ENCODE data around the gene AMACR. TPM values are rescaled to one million over a fixed set of nuclear protein-coding genes. Genes with fewer than 3 reads are reported as not detected.

The AMACR gene
- total and polyA plus RNA-seq, 2 donors (not counting 3 experiments of a cell fraction or from before 2014, with no cell fraction given): 6.7 to 8.7 TPM

DNA sequence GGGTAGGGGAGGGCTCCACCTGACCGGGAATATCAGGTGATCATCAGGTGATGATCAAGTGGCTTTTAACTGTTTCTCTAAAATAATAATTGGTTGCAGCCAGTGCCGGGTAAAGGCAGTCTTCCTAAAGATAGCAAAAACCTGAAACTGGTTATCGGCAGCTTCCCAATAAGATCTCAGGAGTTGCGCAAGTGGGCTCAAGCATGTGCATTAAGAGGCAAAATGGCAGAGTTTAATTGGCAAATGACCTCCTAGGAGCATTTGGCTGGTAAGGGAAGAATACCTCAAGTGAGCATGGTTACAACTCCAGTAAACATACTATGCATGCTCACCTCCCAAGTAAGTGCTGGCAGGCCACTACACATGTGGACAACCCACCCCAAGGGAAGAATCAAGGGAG, 31.0 kb upstream of the AMACR start:
- TF ChIP-seq, protein P1, sequence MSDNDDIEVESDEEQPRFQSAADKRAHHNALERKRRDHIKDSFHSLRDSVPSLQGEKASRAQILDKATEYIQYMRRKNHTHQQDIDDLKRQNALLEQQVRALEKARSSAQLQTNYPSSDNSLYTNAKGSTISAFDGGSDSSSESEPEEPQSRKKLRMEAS (IDR thresholded peaks at IDR 0.05; ENCODE audit: insufficient read depth, insufficient read length): no peak
- TF ChIP-seq MYC (IDR thresholded peaks at IDR 0.05; ENCODE audit: low read depth, low read length) (no peak), GATA2 (IDR thresholded peaks at IDR 0.05; ENCODE audit: insufficient read depth, insufficient read length, low read depth, low read length) (no peak)
- no peak overlapping the region for H3K9ac ChIP-seq (replicated peaks; ENCODE audit: extremely low read depth, insufficient read depth, low read length)
- H3K9me1 ChIP-seq (replicated peaks; ENCODE audit: control insufficient read depth, extremely low read depth, insufficient read depth, low read length): no peaks in the 10 kb centered on the region
- H3K27me3 ChIP-seq (ENCODE audit: control insufficient read depth in 2 of 2, insufficient read depth in 2 of 2, low read length in 2 of 2): no peaks in the 10 kb centered on the region
- no peak overlapping the region for H3K4me2 ChIP-seq (ENCODE audit: insufficient read depth, low read length)
- H3K36me3 ChIP-seq (ENCODE audit: control insufficient read depth in 2 of 2, extremely low read depth in 1 of 2, insufficient read depth in 2 of 2, low read length in 2 of 2): no peaks in the 10 kb centered on the region
- H3K27ac ChIP-seq (ENCODE audit: insufficient read depth, low read depth, low read length): no peak overlapping the region
- dilution Hi-C loops (cut with MboI; ENCODE audit: extremely low pct_ligation_motif_present, low sequenced_read_pairs): no loop called here
- FAIRE-seq (no peak), DNase-seq (ENCODE audit: low read depth, low spot score) (no peak)
- ChIA-PET POLR2A (no interaction called here), CTCF (no interaction called here)
- BruUV-seq (replicated peaks): no TSS peak
- no peak overlapping the region for H2AFZ ChIP-seq (ENCODE audit: low read depth, low read length)
- no peak overlapping the region for H3K4me3 ChIP-seq (replicated peaks in 1 of 3; ENCODE audit: insufficient read depth in 1 of 3, low read depth in 1 of 3, low read length in 3 of 3)
- no peaks in the 10 kb centered on the region for H4K20me1 ChIP-seq (replicated peaks; ENCODE audit: control insufficient read depth, extremely low read depth, insufficient read depth, low read length)
- intact Hi-C loops (cut with micrococcal nuclease): no loop called here
- peaks cover 25% of the 10 kb centered on the region for H3K4me1 ChIP-seq (ENCODE audit: control insufficient read depth, extremely low read depth, insufficient read depth, low read length)
- H3K79me2 ChIP-seq (ENCODE audit: control insufficient read depth, insufficient read depth, low read length): no peaks in the 10 kb centered on the region
- no peaks in the 10 kb centered on the region for H3K9me3 ChIP-seq (replicated peaks; ENCODE audit: control insufficient read depth, insufficient read depth, low read length)

DNA sequence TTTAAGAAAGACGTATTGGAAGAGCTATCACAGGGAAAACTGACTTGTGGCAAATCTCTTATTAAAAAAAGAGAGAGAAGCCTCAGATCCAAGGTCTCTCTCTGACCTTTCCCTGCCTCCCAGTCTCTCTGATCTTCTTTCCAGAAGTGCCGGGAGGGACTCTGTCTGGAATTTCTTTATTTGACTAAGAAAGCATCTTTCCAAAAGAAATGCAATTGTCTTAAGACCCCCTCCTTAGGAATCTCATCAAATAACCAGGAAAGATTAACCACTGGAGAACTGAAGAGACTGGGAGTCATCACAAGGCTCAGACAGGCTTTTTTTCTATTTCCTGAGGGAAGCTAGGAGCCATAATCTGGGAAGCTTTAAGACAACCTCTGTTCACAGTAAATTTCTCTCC, 30.5 kb upstream of the AMACR start:
- Histone ChIP-seq H3K9me1 (replicated peaks; ENCODE audit: control insufficient read depth, extremely low read depth, insufficient read depth, low read length) (no peaks in the 10 kb centered on the region), H3K27ac (ENCODE audit: insufficient read depth, low read depth, low read length) (no peak overlapping the region), H3K9ac (replicated peaks; ENCODE audit: extremely low read depth, insufficient read depth, low read length) (no peak overlapping the region), H3K79me2 (ENCODE audit: control insufficient read depth, insufficient read depth, low read length) (no peaks in the 10 kb centered on the region), H4K20me1 (replicated peaks; ENCODE audit: control insufficient read depth, extremely low read depth, insufficient read depth, low read length) (no peaks in the 10 kb centered on the region), H3K9me3 (replicated peaks; ENCODE audit: control insufficient read depth, insufficient read depth, low read length) (no peaks in the 10 kb centered on the region), H3K36me3 (ENCODE audit: control insufficient read depth in 2 of 2, extremely low read depth in 1 of 2, insufficient read depth in 2 of 2, low read length in 2 of 2) (no peaks in the 10 kb centered on the region), H2AFZ (ENCODE audit: low read depth, low read length) (no peak overlapping the region), H3K4me3 (replicated peaks in 1 of 3; ENCODE audit: insufficient read depth in 1 of 3, low read depth in 1 of 3, low read length in 3 of 3) (no peak overlapping the region), H3K27me3 (ENCODE audit: control insufficient read depth in 2 of 2, insufficient read depth in 2 of 2, low read length in 2 of 2) (no peaks in the 10 kb centered on the region), H3K4me2 (ENCODE audit: insufficient read depth, low read length) (no peak overlapping the region), H3K4me1 (ENCODE audit: control insufficient read depth, extremely low read depth, insufficient read depth, low read length) (peaks cover 24% of the 10 kb centered on the region)
- BruUV-seq (replicated peaks): no TSS peak
- DNase-seq (ENCODE audit: low read depth, low spot score) (no peak), FAIRE-seq (no peak)
- intact Hi-C loops (cut with micrococcal nuclease): no loop called here
- TF ChIP-seq, protein P1 (IDR thresholded peaks at IDR 0.05; ENCODE audit: insufficient read depth, insufficient read length): no peak
- no peak for TF ChIP-seq POLR2AphosphoS5 (IDR thresholded peaks at IDR 0.05; ENCODE audit: insufficient read depth, low read depth, low read length)
- no peak for TF ChIP-seq FOS (IDR thresholded peaks at IDR 0.05; ENCODE audit: borderline replicate concordance, insufficient read depth, low read length)
- TF ChIP-seq POLR2A (IDR thresholded peaks at IDR 0.05; ENCODE audit: low read depth, low read length): no peak
- TF ChIP-seq EZH2 (IDR thresholded peaks at IDR 0.05; ENCODE audit: borderline replicate concordance, low read depth, low read length, severe bottlenecking): no peak
- TF ChIP-seq GATA2 (IDR thresholded peaks at IDR 0.05; ENCODE audit: insufficient read depth, insufficient read length, low read depth, low read length): no peak
- TF ChIP-seq, protein P2, sequence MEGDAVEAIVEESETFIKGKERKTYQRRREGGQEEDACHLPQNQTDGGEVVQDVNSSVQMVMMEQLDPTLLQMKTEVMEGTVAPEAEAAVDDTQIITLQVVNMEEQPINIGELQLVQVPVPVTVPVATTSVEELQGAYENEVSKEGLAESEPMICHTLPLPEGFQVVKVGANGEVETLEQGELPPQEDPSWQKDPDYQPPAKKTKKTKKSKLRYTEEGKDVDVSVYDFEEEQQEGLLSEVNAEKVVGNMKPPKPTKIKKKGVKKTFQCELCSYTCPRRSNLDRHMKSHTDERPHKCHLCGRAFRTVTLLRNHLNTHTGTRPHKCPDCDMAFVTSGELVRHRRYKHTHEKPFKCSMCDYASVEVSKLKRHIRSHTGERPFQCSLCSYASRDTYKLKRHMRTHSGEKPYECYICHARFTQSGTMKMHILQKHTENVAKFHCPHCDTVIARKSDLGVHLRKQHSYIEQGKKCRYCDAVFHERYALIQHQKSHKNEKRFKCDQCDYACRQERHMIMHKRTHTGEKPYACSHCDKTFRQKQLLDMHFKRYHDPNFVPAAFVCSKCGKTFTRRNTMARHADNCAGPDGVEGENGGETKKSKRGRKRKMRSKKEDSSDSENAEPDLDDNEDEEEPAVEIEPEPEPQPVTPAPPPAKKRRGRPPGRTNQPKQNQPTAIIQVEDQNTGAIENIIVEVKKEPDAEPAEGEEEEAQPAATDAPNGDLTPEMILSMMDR (IDR thresholded peaks at IDR 0.05; ENCODE audit: extremely low read depth in 1 of 2, insufficient read depth in 1 of 2, low read depth in 1 of 2, low read length in 2 of 2): no peak
- no peak for TF ChIP-seq JUN (IDR thresholded peaks at IDR 0.05; ENCODE audit: borderline replicate concordance, insufficient read depth, insufficient read length, low read depth)
- no peak for TF ChIP-seq MYC (IDR thresholded peaks at IDR 0.05; ENCODE audit: low read depth, low read length)
- ChIA-PET CTCF (no interaction called here), POLR2A (no interaction called here)
- dilution Hi-C loops (cut with MboI; ENCODE audit: extremely low pct_ligation_motif_present, low sequenced_read_pairs): no loop called here
